Measurements from ENCODE around the gene KCNH8.

The KCNH8 gene

DNA sequence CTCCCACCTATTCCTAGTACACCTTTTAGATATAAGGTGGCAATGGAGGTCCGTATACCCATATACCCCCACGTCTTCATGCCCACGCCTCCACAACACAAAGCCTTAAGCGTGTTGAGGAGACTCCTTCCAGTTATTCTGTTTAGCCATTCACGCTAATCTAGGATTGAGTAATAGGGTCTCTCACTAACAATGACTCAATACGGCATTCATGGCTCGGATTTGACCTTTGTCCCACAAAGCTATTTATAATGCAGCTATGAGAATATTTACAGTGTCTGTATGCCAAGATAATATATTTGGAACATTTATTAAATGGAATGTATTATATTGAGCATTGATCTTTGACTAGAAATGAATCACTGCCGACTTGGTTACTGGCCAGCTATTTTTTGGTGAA lies 215.8 kb downstream of the KCNH8 start:
- DNase-seq (ENCODE audit: low spot score), result no peak

DNA sequence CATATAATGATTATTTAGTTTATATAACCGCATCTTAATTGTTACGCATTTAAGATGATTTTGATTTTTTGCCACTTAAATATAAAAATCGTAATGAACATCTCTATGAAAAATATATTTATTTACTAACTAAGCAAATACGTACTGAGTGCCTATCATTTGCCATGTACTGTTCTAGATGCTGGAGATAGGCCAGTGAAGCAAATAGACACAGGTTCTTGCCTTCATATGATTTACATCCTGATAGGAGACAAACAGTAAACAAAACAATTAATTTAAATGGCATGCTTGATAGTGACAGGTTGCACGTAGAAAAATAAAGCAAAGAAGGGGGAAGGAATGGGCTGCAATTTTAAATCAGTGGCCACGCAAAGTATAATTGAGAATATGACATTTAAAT lies 217.2 kb downstream of the KCNH8 start:
- DNase-seq (ENCODE audit: low spot score), result no peak

DNA sequence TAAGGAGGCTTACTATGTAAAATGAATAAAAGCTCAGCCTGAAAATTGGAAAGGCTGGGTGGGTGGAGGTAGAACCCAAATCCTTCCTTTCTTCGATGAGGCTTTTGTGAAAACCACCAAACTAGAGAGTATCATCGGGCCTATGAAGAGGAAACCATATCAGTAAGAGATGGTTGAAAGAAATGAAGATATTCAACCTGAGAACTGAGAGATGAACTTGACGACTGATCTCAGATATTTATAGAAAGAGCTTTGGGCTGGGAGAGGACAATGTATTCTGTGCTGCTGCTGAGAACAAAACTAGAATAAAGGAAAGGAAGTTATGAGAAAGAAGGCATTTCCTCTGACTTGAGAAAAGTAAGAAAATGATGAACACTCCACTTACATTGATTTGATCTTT lies 236.6 kb downstream of the KCNH8 start:
- no peak for DNase-seq (ENCODE audit: low spot score)

DNA sequence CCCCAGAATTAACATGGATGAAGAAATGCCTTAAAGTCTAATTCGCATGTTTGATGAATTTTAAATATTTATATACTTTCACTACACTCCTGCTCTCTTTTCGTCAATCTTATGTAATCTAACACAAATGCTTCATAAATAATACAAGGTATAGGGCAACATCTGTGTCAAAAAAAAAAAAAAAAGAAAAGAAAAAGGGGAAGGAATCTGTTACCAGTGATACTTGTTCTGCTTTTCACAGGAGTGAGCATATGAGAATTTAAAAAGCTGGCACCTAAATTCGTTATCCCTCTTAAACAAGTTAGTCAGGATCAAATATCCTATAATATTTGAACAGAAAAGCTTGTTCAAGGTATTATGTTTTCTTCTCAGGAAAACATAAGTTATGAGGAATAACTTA lies 243.8 kb downstream of the KCNH8 start:
- DNase-seq (ENCODE audit: low spot score), result no peak

DNA sequence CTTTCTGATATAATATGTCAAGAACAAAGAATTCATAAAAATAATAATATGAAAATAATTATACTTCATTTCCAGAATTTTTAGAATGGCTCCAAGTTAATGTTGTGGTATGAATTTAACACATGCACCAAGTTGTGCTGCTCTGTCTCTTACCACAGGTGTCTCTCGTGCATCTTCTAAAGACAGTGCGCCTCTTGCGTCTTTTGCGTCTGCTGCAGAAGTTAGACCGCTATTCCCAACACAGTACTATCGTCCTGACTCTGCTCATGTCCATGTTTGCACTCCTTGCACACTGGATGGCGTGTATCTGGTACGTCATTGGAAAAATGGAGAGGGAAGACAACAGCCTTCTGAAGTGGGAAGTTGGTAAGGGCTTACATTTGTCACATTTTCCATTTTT lies 246.6 kb downstream of the KCNH8 start:
- no peak for DNase-seq (ENCODE audit: low spot score)

- no peak for DNase-seq (ENCODE audit: low spot score)
These were observed 248.4 kb downstream of the KCNH8 start for GRCh38 chr3:19396726-19397125.

- DNase-seq (ENCODE audit: low spot score), result no peak
These were observed 251.0 kb downstream of the KCNH8 start for GRCh38 chr3:19399356-19399755.

- DNase-seq (ENCODE audit: low spot score), result no peak
These were observed 251.5 kb downstream of the KCNH8 start for GRCh38 chr3:19399836-19400235.

GRCh38 chr3:19420159-19420558 lies 271.8 kb downstream of the KCNH8 start:
- no peak for DNase-seq (ENCODE audit: low spot score)

DNA sequence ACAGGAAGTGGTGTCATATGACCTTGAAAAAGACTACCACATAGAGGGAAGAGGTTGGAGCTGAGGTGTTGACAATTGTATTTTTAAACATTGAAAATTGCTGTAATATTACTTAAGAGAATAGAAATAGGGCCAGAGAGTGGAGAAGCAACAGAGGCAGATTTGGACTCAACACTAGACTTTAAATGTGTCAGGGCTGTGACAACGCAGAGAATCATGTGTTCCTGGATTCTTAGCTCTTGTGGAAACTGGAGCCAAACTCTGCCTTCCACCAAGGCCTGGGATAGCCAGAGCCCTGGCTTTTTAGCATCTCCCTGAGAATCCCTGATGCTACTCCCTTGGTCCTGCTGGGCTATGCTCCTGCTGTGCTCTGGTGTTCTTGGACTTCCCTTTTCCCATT lies 277.5 kb downstream of the KCNH8 start:
- DNase-seq (ENCODE audit: low spot score), result no peak

DNA sequence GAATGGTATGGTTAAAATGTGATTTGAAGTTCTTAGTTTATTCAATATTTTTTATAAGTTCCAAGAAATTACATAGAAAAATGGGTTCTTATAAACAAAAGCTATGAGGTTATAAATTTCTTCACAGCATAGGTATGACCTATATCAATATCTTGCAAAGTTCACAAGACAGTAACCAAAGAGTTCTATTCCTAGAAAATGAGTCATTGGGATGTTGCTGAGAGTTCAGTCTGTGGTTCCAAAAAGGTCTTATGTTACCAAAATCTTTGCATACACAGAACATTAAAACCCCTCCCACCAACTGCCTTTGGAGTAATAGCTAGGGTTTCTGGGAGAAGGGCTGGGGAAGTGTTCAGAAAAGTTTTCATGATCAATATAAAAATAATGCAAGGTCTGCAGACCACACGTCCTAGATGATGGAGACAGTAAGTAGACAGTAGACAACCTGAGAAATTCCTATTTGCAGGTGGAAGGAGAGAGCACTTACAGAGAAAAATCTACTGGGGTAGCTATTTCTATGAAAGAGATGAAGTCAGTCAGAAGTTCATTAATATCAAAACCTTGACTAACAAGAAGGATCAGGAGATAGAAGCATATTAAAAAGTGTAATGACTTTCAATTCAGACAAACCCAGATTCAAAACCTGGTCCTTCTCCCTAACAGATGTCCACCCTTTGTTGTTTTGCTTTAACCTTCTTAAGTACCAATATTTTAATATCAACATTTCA lies 279.3 kb downstream of the KCNH8 start:
- no peak for DNase-seq (ENCODE audit: low spot score)

- DNase-seq (ENCODE audit: low spot score), result no peak
These were observed 280.4 kb downstream of the KCNH8 start for GRCh38 chr3:19428729-19429128.

DNA sequence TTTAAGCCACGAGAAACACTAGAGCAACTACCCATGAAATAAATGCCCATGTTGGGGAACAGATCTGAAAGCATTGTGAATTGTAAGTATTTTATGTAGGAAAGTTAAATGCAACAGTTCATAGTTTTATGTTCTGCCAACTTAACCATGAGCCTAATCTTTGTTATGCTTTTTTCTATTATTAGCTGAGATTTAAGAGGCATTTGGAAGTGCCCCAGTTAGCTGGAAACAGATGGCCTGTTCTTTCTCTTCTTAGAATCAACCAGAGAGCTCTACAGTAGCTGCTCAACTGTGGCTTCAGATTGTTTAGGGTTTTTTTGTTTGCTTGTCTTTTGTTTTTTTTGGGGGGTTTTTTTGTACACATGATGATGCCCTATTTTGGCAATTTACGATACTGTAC lies 284.4 kb downstream of the KCNH8 start:
- no peak for DNase-seq (ENCODE audit: low spot score)

DNA sequence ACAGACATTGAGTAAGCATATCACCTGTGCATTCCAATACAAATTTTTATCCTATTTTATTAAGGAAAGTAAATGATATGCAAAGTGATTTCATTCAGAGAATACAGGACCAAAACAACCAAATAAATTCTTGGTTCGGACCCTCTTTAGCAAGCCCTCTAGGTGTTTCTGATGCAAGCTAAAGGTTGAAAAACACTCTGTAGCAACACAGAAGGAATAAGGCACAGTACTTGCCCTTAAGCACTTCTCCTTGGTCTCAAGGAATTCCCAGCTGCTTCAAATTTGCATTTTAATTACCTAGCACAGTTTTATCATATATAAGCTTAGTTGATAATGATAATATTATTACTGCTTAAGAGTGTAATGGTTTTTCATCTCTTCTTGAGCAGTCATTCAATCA lies 288.4 kb downstream of the KCNH8 start:
- no peak for DNase-seq (ENCODE audit: low spot score)

DNA sequence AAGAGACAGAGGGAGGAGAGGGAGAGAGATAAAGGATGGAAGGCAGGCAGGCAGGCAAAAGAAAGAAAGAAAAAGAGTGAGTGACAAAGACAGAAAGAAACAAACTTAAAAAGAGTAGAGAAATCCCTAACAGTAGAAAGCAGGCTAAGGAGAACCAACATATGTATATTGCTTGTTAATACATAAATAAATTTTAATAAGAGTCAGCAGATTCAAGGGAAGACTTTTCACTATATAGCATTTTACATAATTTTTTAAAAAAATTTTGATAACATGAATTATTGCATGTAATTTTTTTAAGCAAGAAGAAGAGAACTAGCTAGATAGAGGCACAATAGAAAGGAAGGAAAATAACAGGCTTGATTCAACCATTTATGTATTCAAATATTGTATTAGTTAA lies 291.6 kb downstream of the KCNH8 start:
- DNase-seq (ENCODE audit: low spot score), result no peak

DNA sequence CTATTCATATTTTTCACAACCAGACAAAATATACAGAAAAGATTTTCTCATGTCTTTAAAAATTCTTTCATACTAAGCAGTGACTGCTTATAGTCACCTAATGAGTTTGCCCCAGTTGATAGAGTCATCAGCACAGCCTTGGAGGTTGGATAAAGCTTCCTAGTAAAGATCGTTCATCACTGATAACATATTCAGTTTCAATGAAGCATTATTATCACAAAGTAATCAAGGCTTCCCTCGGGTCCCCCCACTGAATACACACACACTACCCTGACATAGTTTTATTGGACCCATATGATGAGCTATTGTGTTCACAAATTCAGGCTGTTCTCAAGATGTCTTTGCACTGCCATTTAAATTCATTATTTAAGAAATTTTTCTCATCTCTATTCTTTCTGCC lies 297.8 kb downstream of the KCNH8 start:
- no peak for DNase-seq (ENCODE audit: low spot score)

DNA sequence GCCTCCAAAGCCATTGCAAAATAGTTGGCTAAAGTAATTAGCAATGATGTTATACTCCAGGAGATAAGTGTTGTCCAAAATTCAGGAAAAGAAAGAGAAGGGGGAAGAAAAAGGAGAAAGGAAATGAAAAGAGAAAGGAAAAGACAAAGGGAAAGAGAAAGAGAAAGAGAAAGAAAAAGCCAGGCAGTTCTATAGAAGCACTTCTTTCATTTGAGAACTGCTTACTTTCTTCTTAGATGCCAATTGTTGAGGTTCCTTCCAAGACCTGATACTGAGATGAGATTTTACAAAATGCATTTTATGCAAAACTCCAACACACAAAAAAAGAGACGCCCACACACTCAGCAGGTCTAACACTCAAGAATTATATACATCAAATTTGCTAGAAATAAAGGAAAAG lies 298.4 kb downstream of the KCNH8 start:
- DNase-seq (ENCODE audit: low spot score), result no peak

DNA sequence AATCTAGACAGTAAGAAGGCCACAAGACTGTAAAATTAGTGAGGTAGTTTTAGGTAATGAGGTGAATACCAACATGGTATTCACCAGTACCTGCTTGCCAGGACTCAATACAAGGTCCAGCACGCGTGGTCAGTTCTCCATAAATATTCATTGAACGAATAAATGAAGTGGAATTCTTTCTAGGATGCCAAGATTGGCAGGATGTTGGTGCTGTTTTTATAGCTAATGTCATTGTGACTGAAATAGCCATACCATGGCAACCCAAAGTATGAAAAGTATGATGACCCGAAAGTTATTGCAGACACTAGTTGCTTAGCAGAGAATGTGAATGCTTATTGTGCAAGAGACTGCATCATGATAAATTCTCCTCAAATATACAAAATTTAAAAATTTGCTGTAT lies 307.2 kb downstream of the KCNH8 start:
- no peak for DNase-seq (ENCODE audit: low spot score)

- no peak for DNase-seq (ENCODE audit: low spot score)
These were observed 308.4 kb downstream of the KCNH8 start for GRCh38 chr3:19456738-19457137.

- DNase-seq (ENCODE audit: low spot score), result no peak
These were observed 309.1 kb downstream of the KCNH8 start for GRCh38 chr3:19457449-19457848.

- no peak for DNase-seq (ENCODE audit: low spot score)
These were observed 319.5 kb downstream of the KCNH8 start for GRCh38 chr3:19467761-19468160.

DNA sequence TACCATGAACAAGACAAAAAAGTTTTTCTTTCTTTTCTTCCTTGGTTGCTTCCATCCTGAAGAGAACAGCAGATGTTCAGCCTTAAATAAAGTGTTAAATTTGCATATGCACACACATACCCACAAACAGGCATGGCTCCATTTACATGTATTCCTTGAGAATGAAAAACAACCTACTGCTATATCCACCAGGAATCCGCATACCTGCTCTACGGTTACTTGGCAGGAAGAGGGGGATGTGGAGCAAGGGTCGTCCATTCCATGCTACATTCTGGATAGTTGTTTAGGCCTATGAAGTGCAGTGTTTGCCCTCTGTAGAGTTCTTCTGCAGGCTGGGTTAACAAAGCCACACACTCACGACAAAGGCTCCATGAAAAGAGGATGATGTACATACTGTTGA lies 322.8 kb downstream of the KCNH8 start:
- DNase-seq (ENCODE audit: low spot score), result no peak

DNA sequence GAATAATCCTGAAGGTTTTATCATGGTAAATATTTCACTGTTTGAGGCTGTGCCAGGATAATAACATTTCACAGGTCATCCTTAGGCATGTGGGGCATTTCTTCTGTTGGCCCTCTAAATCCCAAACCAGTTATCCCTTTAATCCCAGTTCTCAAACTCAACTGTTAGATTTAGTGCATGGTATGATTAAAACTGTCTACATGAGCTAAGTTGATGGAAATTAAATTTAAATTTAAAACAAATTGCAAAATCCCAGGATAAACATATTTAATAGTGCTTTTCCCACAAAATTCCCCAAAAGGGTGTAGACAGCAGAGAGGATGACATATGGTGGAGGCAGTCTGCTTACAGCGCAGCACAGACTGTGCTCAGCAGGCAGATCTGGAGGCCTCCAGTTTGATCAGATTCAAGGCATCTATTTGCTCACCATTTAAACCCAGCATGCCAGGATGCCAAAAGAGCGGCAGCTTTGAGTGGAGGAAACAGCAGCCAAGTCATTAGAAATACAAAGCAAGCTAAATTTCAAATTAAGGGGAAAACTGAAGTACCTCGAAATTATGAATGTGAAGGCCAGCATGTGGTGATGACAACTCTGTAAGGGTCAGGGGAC lies 325.8 kb downstream of the KCNH8 start:
- DNase-seq (ENCODE audit: low spot score), result no peak

- no peak for DNase-seq (ENCODE audit: low spot score)
These were observed 328.0 kb downstream of the KCNH8 start for GRCh38 chr3:19476281-19476680.

All from putamen (tissue), 1 donor.